Stimulated activated CD4-positive, alpha-beta T cell treated with anti-CD3 and anti-CD28 coated beads, Interleukin-1b, Interleukin-23, amount 100 ng/mL, for 24 hours (primary cell): ENCODE results near the gene CCR5.

Source experiments
- DNase-seq, 4 experiments: peaks; one replicate each; pipeline ENCODE4 v3.0.0-alpha.2; 2020; ENCODE audit warnings: low read depth in 4 of 4, low spot score in 1 of 4

CCR5 gene

GRCh38 chr3:46406788-46407611, 36.3 kb downstream of the CCR5 start, which contains the start of the genes CCR5AS and CCRL2:
Gene CCR5AS, minus strand, starts transcription at chr3:46407066.
Gene CCRL2, plus strand, starts transcription at chr3:46407259. Its CDS starts 821 bp downstream, at chr3:46408080.
- DNase-seq: peak in 2 of 4 experiments; percentile 8 to 10

GRCh38 chr3:46407970-46408369, 37.2 kb downstream of the CCR5 start:
- DNase-seq: no peak

DNA sequence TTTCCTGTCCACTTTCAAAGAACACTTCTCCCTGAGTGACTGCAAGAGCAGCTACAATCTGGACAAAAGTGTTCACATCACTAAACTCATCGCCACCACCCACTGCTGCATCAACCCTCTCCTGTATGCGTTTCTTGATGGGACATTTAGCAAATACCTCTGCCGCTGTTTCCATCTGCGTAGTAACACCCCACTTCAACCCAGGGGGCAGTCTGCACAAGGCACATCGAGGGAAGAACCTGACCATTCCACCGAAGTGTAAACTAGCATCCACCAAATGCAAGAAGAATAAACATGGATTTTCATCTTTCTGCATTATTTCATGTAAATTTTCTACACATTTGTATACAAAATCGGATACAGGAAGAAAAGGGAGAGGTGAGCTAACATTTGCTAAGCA, 38.1 kb downstream of the CCR5 start:
- DNase-seq: no peak

DNA sequence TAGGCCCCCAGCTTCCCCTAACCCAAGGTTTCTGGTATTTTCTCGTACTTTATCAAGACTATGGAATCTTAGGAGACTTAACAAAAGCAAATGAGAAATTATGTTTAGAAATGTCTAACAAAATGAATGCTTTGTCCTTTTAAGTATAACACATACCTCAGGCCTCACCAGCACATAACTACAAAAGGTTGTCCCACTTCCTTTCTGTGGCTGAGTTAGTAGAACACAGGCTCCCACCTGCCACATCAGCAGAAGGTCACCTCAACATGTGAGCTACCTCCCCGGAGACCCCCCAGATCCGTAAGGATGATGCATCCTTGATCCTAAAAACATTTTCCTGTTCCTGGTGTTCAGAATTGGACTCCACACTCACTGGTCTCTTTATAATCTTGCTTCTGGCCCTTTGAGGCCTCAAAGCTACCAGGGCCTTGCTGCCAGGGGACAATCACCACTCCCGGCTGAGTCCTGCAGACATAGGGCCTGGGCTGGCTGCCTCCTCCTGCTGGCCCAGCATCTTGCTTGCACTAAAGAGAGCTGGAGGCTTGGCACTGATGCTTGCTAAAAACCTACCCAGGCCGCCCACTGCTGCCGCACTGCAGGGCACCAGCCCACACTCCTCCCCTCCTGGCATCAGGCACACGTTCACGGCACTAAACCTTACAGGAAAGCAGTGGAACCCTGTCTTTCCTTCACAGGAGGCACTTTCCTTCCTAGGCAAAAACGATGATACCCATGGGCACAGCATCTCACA, 39.2 kb downstream of the CCR5 start:
- DNase-seq: no peak

- no peak for DNase-seq
Measured at GRCh38 chr3:46410669-46411068, 39.9 kb downstream of the CCR5 start.

DNA sequence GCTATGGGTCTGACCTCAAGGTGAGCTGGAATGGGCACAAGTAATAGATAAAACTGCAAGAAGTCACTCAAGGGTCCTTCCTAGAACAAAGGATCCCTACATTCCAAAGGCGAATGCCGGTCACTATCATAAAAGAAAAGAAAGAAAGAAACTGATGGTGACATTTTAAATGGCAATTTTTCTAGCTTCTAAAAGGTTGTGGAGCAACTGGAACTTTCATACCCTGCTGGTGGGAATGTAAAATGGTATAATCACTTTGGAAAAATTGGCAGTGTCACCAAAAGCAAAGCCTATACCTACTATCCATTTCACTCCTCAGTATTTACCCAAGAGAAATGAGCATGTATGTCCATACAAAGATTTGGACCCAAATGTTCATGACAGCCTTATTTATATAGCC, 40.5 kb downstream of the CCR5 start:
- no peak for DNase-seq

DNA sequence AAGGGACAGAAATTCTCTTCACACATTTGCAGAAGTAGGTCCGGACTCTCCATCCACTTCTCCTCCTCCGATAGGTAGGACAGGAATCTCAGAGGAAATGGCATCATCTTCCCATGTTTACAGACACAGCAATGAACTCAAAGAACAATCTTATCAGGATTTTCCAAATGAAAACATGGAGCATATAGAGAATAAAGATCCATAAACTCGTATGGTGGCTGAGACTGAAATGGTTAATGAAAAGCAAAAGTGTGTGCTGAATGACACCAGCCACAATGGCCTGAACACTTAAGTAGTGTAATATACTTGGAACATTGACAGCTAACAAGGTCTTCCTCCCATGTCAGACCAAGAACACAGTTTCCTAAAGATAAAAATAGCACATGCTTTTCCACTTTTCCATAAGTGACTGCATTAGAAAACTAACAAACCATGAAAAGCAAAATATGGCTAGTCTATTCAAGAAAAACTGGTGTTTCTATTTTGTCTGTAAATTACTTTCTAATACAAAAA, 42.1 kb downstream of the CCR5 start:
- no peak for DNase-seq

GRCh38 chr3:46413951-46414350, 43.2 kb downstream of the CCR5 start:
- DNase-seq: no peak

GRCh38 chr3:46414739-46415138, 44.0 kb downstream of the CCR5 start:
- no peak for DNase-seq

GRCh38 chr3:46416125-46416810, 45.5 kb downstream of the CCR5 start:
- no peak for DNase-seq

GRCh38 chr3:46416811-46417510, 46.2 kb downstream of the CCR5 start:
- DNase-seq: no peak

DNA sequence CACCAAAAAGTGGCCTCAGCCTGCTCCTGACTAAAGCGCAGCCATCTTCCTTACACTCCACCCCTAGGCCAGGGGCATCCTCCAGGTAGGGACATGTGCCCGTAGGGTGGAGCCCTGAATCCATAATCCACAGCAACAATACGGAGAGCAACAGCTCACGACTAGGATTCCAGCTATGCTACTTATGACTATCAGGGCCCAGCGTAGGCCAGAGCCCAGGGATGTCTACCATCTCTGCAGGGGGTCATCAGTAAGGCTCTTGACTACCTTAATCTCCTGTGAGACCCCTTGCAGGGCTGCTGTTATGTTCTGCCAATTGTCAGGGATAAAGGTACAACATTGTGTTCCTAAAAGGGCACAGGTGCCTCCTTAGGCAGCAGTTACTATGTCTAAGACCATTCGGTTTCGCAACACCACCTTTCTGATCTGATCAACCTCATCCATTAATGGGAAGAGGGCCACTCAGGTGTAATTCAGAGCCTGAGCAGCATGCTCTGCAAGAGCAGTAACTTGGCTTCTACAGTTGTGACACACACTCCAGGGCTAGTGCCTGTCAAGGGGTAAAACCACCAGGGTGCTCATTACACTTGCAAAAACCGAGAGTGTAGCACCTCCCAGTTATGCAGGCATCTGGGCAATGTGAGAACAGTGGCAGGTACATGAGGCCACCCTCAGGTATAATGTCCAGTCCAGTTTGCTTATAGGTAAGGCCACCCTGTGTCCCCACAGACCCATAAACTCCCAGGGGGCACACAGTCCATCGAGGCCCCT, 47.3 kb downstream of the CCR5 start:
- no peak for DNase-seq

DNA sequence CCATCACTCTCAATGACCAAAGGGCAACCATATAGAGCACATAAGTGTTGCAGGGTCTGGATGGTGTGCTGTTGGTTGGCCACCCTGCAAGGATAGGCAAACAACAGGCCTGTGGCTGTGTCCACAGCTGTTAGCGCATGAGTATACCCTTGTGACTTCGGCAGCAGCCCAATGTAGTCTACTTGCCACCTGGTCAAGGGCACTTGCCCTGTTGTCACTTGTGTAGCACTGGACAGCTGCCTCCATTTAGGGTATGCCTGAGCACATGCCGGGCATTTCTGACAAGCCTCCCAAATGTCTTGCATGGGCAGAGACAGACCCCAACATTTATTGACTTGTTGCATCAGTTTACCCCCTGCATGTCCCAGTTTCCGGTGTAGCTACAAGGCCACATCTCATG, 49.1 kb downstream of the CCR5 start:
- no peak for DNase-seq

- DNase-seq: no peak
Measured at GRCh38 chr3:46420931-46421330, 50.2 kb downstream of the CCR5 start.

DNA sequence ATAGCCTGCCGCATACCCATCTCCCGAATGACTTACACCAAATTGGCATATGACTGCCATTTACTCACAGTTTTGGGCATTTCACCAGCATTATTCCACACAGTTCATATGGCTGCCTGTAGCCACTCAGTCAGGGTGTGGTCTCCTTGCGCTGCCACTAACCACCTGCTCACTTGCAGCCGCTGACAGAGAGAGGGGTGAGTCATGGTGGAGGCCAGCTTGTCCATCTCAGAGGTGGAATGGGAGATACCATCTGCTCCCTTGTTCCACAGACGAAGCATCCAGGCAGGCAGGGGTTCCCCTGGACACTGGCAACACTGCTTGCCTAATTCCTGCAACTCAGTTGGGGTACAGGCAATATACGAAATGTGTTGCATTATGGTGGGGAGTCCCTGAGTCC, 51.9 kb downstream of the CCR5 start:
- DNase-seq: no peak

DNA sequence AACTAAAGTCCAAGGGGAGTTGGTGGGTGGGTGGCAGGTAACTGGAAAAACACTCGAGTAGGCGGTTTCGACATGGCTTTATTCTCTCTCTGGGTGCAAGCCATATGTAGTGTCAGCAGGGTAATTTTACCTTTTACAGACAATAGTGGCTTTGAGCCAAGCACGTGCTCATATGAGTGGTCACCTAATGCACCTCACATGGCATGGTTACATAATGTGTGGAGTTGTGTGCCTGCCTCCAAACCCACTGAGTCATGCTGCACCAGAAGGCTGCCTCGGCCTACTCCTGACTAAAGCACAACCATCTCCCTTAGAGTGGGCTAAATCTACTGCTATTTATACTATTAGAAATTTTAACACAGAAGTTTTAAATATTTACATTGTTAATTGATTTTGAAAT, 52.8 kb downstream of the CCR5 start:
- no peak for DNase-seq
